Neural crest cell (in vitro differentiated cells): ENCODE results near the gene SENP8. TPM values are rescaled to one million over a fixed set of nuclear protein-coding genes. Genes with fewer than 3 reads are reported as not detected.

Experiments used
- DNase-seq: peaks from one replicate; pipeline ENCODE4 v3.0.0; 2021; ENCODE audit warnings: low read depth, mixed read lengths, low spot score
- H3K27ac Mint-ChIP-seq: one replicate; pipeline ENCODE4 v1.8.0; 2021; ENCODE audit warnings: mild to moderate bottlenecking, mixed read lengths; ENCODE audit not compliant: unreplicated experiment
- H3K27me3 Mint-ChIP-seq: 2 replicates; pipeline ENCODE4 v1.8.0; 2021; ENCODE audit warnings: low read depth, mild to moderate bottlenecking, mixed read lengths
- H3K36me3 Mint-ChIP-seq: 2 replicates; pipeline ENCODE4 v1.8.0; 2021; ENCODE audit warnings: low read depth, mild to moderate bottlenecking, mixed read lengths
- H3K4me1 Mint-ChIP-seq: 2 replicates; pipeline ENCODE4 v1.8.0; 2021; ENCODE audit warnings: mixed read lengths
- H3K4me3 Mint-ChIP-seq: one replicate; pipeline ENCODE4 v1.8.0; 2021; ENCODE audit warnings: mild to moderate bottlenecking, mixed read lengths
- H3K9me3 Mint-ChIP-seq: 2 replicates; pipeline ENCODE4 v1.8.0; 2021; ENCODE audit warnings: mixed read lengths
- total RNA-seq: library from RNA; stranded (reverse); gene quantifications from 2 replicates; pipeline ENCODE4 v1.2.1, GENCODE V29; 2021
- TF ChIP-seq, protein P1 (sequence below): fragments of 200-600 bp; sonication (generic); conservative IDR thresholded peaks from 2 replicates; pipeline ENCODE4 v1.5.0; 2021; ENCODE audit warnings: antibody characterized with exemption, mild to moderate bottlenecking

The SENP8 gene
- total RNA-seq, 1 donor from 2014 or later: 4.3 TPM

DNA sequence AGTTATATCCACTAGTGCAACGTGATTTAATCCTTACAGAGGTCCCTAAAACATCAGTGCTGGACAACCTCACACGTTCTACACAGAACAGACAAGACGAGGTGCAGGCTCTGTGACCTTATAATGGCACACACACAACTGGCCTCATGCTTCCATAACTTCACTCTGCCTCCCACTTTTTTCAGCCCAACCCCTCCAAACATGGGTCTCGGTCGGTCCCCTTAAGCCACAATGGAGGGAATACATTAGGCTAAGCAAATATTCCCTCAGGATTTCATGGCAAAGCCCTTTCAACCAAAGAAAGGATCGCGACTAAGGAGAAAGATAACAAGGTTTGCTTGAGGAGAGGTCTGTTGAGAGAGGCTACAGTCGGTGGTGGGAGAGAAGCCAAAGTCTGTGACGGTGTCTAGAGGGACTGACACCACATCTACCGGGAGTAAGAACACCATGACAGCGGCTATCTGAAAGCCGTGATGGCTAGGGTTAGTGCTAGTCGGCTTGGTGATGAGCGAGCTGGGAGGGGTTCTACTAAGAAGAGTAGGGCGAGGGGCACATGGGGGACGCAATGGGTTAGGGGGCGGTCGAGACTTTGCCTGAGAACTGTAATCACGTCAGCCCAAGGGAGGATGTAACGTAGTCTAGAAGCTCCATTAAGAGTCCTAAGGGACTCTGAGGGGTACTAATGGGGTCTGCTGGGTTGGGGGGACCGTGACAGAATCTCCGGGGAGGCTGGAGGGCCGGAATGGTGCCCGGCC, 1.3 kb upstream of the SENP8 start:
- Mint-ChIP-seq H3K27ac (peak overlapping the region; percentile 61), H3K36me3 (no peaks in the 10 kb centered on the region), H3K27me3 (no peaks in the 10 kb centered on the region), H3K4me1 (peaks cover 38% of the 10 kb centered on the region), H3K4me3 (peak overlapping the region; percentile 97), H3K9me3 (no peaks in the 10 kb centered on the region)
- peak; percentile 8 for DNase-seq
- TF ChIP-seq, protein P1, sequence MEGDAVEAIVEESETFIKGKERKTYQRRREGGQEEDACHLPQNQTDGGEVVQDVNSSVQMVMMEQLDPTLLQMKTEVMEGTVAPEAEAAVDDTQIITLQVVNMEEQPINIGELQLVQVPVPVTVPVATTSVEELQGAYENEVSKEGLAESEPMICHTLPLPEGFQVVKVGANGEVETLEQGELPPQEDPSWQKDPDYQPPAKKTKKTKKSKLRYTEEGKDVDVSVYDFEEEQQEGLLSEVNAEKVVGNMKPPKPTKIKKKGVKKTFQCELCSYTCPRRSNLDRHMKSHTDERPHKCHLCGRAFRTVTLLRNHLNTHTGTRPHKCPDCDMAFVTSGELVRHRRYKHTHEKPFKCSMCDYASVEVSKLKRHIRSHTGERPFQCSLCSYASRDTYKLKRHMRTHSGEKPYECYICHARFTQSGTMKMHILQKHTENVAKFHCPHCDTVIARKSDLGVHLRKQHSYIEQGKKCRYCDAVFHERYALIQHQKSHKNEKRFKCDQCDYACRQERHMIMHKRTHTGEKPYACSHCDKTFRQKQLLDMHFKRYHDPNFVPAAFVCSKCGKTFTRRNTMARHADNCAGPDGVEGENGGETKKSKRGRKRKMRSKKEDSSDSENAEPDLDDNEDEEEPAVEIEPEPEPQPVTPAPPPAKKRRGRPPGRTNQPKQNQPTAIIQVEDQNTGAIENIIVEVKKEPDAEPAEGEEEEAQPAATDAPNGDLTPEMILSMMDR: no peak

GRCh38 chr15:72117486-72118016, 652 bp upstream of the SENP8 start:
- Mint-ChIP-seq H3K9me3 (no peaks in the 10 kb centered on the region), H3K27ac (peak overlapping the region; percentile 61), H3K36me3 (no peaks in the 10 kb centered on the region), H3K4me1 (peaks cover 38% of the 10 kb centered on the region), H3K27me3 (no peaks in the 10 kb centered on the region), H3K4me3 (peak overlapping the region; percentile 97)
- TF ChIP-seq, protein P1: no peak
- no peak for DNase-seq

- H3K4me3 Mint-ChIP-seq: no peak overlapping the region
- no peak overlapping the region for H3K27ac Mint-ChIP-seq
- DNase-seq: no peak
- no peaks in the 10 kb centered on the region for H3K27me3 Mint-ChIP-seq
- peaks cover 13% of the 10 kb centered on the region for H3K4me1 Mint-ChIP-seq
- no peaks in the 10 kb centered on the region for H3K36me3 Mint-ChIP-seq
- no peaks in the 10 kb centered on the region for H3K9me3 Mint-ChIP-seq
- TF ChIP-seq, protein P1: no peak
Observed at GRCh38 chr15:72124218-72124617, 6.0 kb downstream of the SENP8 start.

DNA sequence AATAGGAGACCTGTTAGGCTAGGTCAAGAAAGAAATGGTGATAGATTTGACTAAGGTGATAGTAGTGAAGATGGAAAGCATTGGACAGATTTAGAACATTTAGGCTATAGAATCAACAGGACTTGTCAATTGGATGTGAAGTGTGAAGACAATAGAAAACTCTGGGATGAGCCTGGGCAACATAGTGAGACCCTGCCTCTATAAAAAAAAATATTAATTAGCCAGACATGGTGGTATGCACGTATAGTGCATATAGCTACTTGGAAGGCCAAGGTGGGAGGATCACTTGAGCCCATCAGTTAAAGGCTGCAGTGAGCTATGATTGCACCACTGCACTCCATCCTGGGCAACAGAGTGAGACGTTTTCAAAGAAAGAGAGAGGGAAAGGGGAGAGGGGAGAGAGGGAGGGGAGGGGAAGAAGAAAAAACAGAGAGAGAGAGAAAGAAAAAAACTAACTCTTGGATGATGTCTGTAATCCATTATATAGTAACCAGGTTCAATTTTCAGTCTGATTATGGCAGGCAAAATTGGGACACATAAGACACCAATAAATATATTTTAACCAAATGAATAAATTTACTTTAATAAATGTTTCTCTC, 9.6 kb downstream of the SENP8 start:
- no peaks in the 10 kb centered on the region for H3K27me3 Mint-ChIP-seq
- peaks cover 4% of the 10 kb centered on the region for H3K4me1 Mint-ChIP-seq
- H3K36me3 Mint-ChIP-seq: no peaks in the 10 kb centered on the region
- H3K27ac Mint-ChIP-seq: no peak overlapping the region
- no peak for DNase-seq
- H3K4me3 Mint-ChIP-seq: no peak overlapping the region
- no peaks in the 10 kb centered on the region for H3K9me3 Mint-ChIP-seq
- TF ChIP-seq, protein P1: no peak

DNA sequence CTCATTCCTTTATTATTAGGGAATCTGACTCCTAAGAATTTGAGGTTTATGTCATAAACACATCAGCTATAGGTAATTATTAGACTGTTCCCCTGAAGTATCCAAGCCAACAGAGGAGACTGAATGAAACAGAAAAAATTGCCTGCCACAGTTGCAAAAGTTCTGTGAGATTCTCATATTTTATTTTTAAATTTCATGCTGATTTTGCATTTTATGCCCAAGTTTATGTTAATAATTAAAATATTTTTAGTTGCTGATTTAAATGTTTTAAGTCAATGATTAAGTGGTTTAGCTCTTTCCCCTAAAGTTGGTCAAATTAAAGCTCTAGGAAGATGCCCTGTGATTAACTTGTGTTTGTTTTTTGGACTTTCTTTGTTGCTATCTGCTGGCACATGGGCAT, 10.2 kb downstream of the SENP8 start:
- Mint-ChIP-seq H3K9me3 (no peaks in the 10 kb centered on the region), H3K4me3 (no peak overlapping the region), H3K4me1 (peaks cover 4% of the 10 kb centered on the region), H3K36me3 (no peaks in the 10 kb centered on the region), H3K27me3 (no peaks in the 10 kb centered on the region), H3K27ac (no peak overlapping the region)
- TF ChIP-seq, protein P1: no peak
- no peak for DNase-seq
